KMS-11 (cell line): ENCODE measurements around the gene ZCWPW1.

ENCODE experiments used
- H2AFZ ChIP-seq: fragments of 200-600 bp; sonication (generic); 2 replicates; pipeline ENCODE4 v1.6.1; 2016; ENCODE audit warnings: antibody characterized with exemption, mixed run types, low read depth
- H3K27ac ChIP-seq: fragments of 200-600 bp; sonication (generic); 2 replicates; pipeline ENCODE4 v1.6.1; 2016; ENCODE audit warnings: mild to moderate bottlenecking, mixed run types
- H3K27me3 ChIP-seq: fragments of 200-600 bp; sonication (generic); 2 replicates; pipeline ENCODE4 v1.6.1; 2017; ENCODE audit warnings: mild to moderate bottlenecking, low read depth, mixed run types, moderate library complexity; ENCODE audit not compliant: insufficient read depth
- H3K36me3 ChIP-seq: fragments of 200-600 bp; sonication (generic); 2 replicates; pipeline ENCODE4 v1.6.1; 2017; ENCODE audit warnings: mild to moderate bottlenecking, mixed run types; ENCODE audit not compliant: insufficient read depth
- H3K4me1 ChIP-seq: fragments of 200-600 bp; sonication (generic); 2 replicates; pipeline ENCODE4 v1.6.1; 2016; ENCODE audit warnings: mild to moderate bottlenecking, low read depth, mixed run types; ENCODE audit not compliant: poor library complexity, severe bottlenecking
- H3K4me2 ChIP-seq: fragments of 200-600 bp; sonication (generic); 2 replicates; pipeline ENCODE4 v1.7.0; 2016; ENCODE audit warnings: mild to moderate bottlenecking, mixed run types
- H3K4me3 ChIP-seq: fragments of 200-600 bp; sonication (generic); IDR thresholded peaks from 2 replicates; pipeline ENCODE4 v1.6.1; 2017; ENCODE audit warnings: low read depth, low read length, mixed read lengths; ENCODE audit not compliant: insufficient read depth
- H3K79me2 ChIP-seq: fragments of 200-600 bp; sonication (generic); 2 replicates; pipeline ENCODE4 v1.6.1; 2016; ENCODE audit warnings: low read depth, mixed run types; ENCODE audit not compliant: insufficient read depth
- H3K9ac ChIP-seq: fragments of 200-600 bp; sonication (generic); 2 replicates; pipeline ENCODE4 v1.6.1; 2016; ENCODE audit warnings: mild to moderate bottlenecking, mixed run types
- H4K20me1 ChIP-seq: fragments of 200-600 bp; sonication (generic); 2 replicates; pipeline ENCODE4 v1.6.1; 2016; ENCODE audit warnings: mild to moderate bottlenecking, mixed run types; ENCODE audit not compliant: insufficient read depth
- TF ChIP-seq, protein P1 (sequence below): fragments of 200-600 bp; sonication (generic); conservative IDR thresholded peaks from 2 replicates; pipeline ENCODE4 v1.6.1; 2017; ENCODE audit warnings: low read depth, mild to moderate bottlenecking, antibody characterized with exemption, low read length, moderate library complexity, mixed read lengths

The ZCWPW1 gene

GRCh38 chr7:100394077-100394476, 34.4 kb downstream of the ZCWPW1 start:
- Histone ChIP-seq H3K79me2 (no peaks in the 10 kb centered on the region), H3K4me3 (no peak overlapping the region), H4K20me1 (no peaks in the 10 kb centered on the region), H2AFZ (no peak overlapping the region), H3K36me3 (no peaks in the 10 kb centered on the region), H3K27me3 (peaks cover 19% of the 10 kb centered on the region), H3K9ac (no peak overlapping the region), H3K4me1 (peaks cover 34% of the 10 kb centered on the region), H3K27ac (no peak overlapping the region), H3K4me2 (no peak overlapping the region)
- TF ChIP-seq, protein P1, sequence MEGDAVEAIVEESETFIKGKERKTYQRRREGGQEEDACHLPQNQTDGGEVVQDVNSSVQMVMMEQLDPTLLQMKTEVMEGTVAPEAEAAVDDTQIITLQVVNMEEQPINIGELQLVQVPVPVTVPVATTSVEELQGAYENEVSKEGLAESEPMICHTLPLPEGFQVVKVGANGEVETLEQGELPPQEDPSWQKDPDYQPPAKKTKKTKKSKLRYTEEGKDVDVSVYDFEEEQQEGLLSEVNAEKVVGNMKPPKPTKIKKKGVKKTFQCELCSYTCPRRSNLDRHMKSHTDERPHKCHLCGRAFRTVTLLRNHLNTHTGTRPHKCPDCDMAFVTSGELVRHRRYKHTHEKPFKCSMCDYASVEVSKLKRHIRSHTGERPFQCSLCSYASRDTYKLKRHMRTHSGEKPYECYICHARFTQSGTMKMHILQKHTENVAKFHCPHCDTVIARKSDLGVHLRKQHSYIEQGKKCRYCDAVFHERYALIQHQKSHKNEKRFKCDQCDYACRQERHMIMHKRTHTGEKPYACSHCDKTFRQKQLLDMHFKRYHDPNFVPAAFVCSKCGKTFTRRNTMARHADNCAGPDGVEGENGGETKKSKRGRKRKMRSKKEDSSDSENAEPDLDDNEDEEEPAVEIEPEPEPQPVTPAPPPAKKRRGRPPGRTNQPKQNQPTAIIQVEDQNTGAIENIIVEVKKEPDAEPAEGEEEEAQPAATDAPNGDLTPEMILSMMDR, result no peak

DNA sequence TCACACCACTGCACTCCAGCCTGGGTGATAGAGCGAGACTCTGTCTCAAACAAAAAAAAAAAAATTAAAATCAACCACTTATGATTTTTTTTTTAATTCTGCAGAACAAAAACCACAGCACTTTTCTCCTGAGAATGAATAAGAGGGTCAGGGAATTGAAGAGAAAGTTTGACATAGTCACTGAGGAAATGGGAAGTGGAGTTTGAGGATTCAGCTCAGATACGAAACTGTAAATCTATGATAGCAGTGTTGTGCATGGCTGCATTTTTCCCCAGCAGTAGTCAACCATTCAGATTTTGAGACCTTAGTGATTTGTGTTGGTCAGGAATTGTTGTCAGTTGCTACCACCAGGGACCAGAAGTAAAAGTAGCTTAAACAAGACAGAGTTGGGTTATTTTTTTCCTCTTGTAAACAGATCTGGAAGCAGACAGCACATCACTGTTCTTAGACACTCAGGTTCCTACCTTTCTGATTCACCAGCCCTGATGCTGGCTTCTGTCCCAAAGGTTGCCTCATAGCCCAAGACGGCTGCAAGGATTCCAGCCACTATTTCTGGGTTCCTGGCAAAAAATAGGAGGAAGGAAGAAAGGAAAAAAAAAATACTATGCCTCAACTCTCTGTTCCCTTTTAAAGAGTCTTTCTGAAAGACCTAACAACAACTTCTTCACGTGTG, 35.1 kb downstream of the ZCWPW1 start:
- Histone ChIP-seq H3K27ac (no peak overlapping the region), H3K9ac (no peak overlapping the region), H3K79me2 (no peaks in the 10 kb centered on the region), H3K4me1 (peaks cover 34% of the 10 kb centered on the region), H2AFZ (no peak overlapping the region), H3K4me2 (no peak overlapping the region), H3K4me3 (no peak overlapping the region), H4K20me1 (no peaks in the 10 kb centered on the region), H3K27me3 (peaks cover 13% of the 10 kb centered on the region), H3K36me3 (no peaks in the 10 kb centered on the region)
- TF ChIP-seq, protein P1, result no peak

- no peak overlapping the region for H3K4me2 ChIP-seq
- peaks cover 7% of the 10 kb centered on the region for H3K4me1 ChIP-seq
- TF ChIP-seq, protein P1, result no peak
- no peaks in the 10 kb centered on the region for H3K79me2 ChIP-seq
- no peaks in the 10 kb centered on the region for H4K20me1 ChIP-seq
- H3K9ac ChIP-seq, result no peak overlapping the region
- H3K4me3 ChIP-seq, result no peak overlapping the region
- H3K36me3 ChIP-seq, result no peaks in the 10 kb centered on the region
- H3K27ac ChIP-seq, result no peak overlapping the region
- no peak overlapping the region for H2AFZ ChIP-seq
- H3K27me3 ChIP-seq, result peaks cover 5% of the 10 kb centered on the region; the same call in 1 of the 2 replicates
These were observed 38.1 kb downstream of the ZCWPW1 start for GRCh38 chr7:100390286-100391009.

GRCh38 chr7:100389437-100390088, 38.9 kb downstream of the ZCWPW1 start:
- TF ChIP-seq, protein P1, result no peak
- Histone ChIP-seq H3K36me3 (no peaks in the 10 kb centered on the region), H2AFZ (no peak overlapping the region), H3K27ac (no peak overlapping the region), H3K27me3 (no peaks in the 10 kb centered on the region; the same call in 1 of the 2 replicates), H3K79me2 (no peaks in the 10 kb centered on the region), H3K4me1 (peaks cover 2% of the 10 kb centered on the region), H3K4me3 (no peak overlapping the region), H3K4me2 (no peak overlapping the region), H4K20me1 (no peaks in the 10 kb centered on the region), H3K9ac (no peak overlapping the region)
